Hematopoietic multipotent progenitor cell treated with erythropoietin and hydrocortisone succinate and interleukin-3 and kit ligand, for 4 days (in vitro differentiated cells): Measurements from ENCODE around the gene PARD3B.

Experiments
- DNase-seq: peaks from one replicate; pipeline ENCODE4 v3.0.0-alpha.2; 2015

The PARD3B gene

DNA sequence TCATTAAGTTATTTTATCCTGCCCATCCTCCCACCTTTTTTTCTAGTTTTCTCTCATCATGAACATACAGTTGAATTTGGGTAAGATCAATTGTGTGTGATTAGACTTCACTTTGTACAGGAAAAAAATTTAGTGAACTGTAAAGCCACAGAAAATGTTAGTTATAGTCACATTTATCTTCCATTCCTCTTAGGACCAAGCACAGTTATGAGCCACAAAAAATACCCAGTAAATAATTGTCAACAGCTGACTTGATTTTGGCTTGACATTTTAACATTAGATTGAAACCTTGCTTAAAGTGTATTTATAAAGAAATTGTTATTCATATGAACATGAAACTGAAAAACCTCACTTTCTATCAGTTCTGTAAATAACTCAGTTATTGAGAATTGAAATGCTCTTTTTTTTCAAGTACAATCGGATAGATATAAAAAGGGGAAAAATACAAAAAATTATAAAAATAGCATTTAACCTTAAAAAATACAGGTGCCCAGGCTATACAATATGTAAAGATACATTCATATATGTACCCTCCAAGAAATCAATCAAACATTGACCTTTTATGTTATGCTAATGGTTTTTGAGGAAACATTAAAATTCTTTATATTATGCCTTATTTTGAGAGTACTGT is 747.5 kb downstream of the PARD3B start:
- DNase-seq = no peak

DNA sequence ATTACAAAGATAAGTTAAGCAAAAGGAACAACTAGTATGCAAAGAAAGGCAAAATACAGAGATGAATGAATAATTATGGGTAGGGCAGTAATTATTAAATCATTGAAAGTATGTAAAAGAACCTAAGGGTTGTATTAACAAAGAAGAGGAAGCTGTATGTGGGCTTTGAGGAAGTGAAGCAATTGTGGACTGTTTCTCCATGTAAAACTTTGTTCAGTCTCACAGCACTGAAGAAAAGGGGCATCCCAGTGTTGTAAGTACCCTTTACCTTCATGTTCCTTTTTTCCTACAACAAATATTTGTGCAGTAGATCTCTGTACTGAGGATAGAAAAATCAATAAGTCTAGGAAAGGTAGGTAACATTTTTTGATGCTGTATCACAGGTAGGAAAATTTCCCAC is 748.3 kb downstream of the PARD3B start:
- peak; percentile 47 for DNase-seq

DNA sequence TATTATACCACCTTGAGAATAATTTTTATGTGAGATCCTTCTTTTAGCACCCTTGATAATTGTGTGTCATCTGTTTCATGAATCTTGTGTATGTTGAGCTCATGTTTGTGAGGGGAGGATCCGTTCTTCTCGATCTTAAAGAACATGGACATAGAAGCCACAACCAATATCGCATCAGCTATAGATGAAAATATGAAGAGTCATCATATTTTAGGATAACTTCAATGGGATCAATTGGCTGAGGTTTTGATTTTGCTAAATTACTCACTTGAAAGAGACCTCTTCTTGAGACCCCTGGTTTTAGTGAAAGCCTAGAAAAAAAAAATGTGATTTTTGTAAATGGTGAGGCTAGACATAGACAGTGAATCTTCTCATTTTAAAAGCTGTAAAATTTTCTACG is 751.7 kb downstream of the PARD3B start:
- DNase-seq = no peak

DNA sequence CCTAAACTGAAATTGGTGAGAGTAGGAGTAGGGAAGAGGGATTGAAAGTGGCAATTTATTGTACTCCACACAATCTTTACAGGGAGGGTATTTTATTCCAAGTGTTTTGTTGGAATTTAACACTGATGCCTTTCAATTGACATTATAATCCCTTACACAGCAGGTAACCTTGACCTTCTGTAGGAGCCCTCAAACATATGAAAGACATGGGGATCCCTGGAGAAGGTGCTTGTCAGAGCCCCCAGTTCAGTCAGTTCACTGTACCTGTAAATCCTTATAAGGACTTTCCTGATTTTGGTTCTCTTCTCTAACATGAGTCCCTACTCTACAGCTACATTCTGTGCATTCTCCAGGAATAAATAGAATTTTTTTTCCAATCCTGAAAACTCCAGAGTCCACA is 752.1 kb downstream of the PARD3B start:
- no peak for DNase-seq

DNA sequence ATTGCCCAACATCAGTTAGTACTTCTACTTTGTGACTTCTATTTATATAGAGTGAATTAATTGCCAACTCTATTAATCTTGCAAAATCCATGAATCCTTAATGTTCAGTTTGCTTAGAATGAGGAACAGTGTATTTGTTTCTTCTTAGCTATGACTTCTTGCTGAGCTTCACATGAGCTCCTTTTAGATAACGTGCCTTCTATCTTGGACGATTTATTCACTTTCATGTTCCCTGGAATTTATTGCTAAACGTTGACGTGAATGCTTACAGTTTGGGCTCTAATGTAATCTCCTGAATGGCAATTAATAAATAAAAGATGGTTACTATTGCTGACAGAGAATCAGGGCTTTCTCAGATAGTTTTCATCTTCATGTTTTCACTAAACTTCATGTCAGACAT is 752.6 kb downstream of the PARD3B start:
- DNase-seq = no peak

DNA sequence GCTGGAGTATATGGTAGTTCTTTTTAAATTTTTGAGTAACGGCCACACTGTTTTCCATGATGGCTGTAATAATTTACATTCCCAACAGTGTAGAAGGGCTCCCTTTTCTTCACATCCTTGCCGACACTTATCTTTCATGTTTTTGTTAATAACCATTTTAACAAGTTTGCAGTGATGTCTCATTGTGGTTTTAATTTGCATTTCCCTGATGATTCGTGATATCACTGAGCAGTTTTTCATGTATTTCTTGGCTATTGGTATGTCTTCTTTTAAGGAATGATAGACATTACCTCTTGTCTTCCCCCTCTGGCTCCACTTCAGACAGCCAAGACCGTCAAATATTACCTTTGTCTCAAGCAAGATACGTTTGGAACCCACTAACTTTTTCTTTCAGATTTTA is 765.9 kb downstream of the PARD3B start:
- no peak for DNase-seq

DNA sequence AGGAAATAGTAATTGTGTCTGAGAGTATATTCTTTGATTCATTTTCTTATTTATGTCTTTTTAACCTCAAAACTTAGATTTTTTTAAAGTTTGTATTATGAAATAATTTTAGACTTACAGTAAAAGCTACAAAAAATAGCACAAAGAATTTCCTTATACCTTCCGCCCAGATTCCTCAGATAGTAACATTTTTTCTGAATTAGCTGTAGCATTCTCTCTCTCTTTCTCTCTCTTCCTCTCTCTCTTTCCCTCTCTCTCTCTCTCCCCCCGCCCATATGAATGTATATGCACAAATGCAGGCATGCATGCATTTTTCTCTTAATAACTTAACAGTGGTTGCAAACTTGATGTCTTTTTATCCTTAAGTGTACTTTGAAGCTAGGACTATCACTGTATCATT is 776.0 kb downstream of the PARD3B start:
- no peak for DNase-seq

DNA sequence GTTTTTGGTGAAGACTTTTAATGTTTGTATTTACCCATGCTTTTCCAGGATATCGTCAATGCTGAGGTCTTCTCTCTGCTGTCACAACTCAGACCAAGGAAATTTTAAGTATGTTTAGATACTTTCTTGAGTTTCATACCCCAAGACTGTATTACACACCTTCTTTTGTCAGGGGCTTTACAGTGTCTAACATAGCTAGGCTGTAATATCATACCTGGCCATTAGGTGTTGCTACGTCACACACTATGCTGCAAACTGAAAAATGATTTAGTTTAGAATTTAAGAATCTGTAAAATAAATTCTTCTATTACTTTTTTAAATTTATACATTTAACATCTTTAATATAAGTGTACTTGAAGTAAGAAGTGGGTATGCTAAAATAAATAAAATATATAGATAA is 778.7 kb downstream of the PARD3B start:
- DNase-seq = peak; percentile 2

DNA sequence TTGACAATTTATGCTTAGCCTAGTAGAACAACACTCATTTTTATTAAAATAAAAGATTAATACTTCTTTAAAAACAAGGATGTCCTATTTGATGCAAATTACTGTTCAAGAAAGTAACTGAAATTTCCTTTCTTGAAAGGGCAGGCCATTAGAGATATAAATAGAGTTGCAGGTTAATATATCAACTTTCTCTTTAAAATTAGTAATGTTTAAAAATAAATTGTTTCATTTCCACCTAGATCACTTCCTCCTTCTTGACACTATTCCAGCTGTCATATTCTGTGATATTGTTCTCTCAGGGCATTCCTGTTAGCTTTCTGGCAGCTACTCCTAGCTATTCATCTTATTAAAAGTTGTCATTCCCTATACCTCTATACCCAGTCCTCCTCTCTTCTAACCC is 779.1 kb downstream of the PARD3B start:
- DNase-seq = no peak

DNA sequence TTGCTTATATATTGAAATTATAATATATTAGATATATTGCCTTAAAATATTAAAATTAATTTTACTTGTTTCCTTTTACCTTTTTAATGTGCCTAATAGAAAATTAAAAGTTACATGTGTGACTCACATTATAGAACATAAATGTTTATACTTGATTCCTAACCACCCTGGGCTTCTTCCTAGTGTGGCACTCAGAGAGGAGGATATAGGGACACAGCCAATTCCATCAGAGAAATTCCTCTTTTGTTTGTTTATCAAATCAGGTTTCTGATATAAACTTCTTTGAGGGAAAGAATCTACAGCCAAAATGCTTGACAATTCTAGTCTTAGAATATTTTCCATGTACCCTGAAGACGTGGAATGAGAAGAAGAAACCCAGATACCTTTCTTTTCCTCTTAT is 788.1 kb downstream of the PARD3B start:
- DNase-seq = no peak

DNA sequence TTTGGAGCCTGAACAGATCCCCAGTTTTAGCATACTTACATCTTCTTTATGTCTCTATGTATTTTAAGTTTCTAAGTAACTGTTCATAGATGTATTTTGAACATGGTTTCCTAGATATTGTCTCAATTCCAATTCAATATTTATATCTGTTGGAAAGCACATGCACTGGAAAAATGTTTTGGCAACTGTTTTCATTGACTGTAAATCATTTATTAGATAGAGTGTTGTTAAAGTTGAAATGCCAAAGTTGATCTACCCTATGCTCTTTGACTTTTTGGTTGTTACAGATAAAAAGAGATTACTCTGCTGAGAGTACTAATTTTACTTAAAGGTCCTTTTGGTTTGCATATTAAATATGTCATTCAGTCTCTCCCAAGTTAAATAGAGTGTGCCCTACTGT is 792.0 kb downstream of the PARD3B start:
- DNase-seq = no peak

DNA sequence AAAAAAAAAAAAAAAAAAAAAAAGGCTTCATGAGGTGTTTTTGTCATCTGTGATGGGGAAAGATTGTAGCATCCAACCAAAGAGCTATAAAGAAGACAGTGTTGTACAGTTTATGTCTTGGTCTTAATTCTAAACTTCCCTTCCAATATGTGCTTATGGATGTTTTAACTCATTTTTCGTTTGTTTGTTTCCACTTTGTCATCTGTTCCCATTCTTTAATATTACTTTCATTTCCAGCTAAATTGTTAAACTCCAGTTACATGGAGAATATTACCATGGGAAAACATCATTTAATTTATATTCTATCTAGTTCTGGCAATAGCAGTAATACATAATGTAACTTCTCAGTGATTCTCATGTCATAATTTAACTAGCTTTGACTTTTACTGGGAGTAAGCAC is 792.9 kb downstream of the PARD3B start:
- no peak for DNase-seq

DNA sequence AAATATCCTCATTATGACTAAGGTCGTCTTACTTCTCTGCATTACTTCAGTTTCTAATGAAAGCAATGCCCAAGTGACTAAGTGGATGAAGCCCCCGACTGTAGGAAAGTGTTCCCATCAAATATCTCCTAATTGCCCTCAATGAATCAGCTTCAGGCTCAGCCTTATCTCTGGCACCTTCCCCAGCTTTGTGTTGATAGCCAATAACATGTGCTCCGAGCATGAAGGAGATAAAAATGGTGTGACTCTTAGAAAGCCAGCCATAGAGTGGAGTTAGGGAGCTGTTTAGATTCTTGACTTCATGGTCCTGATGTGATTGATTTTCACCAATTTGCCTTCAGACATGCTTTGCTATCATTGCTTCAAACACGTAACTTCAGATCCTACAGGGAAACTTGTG is 797.8 kb downstream of the PARD3B start:
- no peak for DNase-seq

DNA sequence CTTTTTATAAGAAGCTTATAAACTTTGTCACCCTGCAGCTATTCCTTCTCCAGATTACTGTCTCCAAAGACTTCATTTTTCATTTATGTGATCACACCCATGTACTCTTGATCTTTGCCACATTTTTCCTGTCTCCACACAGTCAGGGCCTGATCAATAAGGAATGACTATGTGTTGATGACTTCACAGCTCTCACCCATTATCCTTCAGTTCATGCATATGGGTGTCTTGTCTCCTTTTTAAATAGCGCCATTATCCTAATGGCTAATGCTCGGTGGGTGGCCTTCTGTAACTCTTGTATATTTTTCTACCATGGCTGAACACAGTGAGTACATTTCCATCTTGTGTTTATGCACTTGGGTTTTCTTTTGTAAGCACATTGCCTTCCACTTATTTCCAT is 801.4 kb downstream of the PARD3B start:
- no peak for DNase-seq

DNA sequence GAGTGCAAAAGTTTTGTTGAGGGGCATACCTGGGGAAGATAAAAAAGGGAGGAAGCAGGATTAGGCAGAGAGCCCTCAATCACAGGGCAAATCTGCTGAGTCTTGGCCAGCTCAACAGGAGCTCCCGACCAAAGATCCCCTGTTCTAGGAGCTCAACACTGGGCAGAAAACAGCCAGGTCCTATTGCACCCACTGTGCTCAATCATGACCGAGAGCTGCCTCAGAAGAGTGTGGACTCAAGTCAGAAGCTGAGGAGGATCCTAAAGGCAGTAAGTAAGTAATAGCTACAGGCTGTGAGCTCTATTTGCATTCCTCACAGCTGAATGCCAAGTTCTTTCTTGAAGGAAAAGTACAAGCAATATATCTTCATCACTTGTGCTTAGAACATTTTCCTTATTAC is 802.6 kb downstream of the PARD3B start:
- no peak for DNase-seq

DNA sequence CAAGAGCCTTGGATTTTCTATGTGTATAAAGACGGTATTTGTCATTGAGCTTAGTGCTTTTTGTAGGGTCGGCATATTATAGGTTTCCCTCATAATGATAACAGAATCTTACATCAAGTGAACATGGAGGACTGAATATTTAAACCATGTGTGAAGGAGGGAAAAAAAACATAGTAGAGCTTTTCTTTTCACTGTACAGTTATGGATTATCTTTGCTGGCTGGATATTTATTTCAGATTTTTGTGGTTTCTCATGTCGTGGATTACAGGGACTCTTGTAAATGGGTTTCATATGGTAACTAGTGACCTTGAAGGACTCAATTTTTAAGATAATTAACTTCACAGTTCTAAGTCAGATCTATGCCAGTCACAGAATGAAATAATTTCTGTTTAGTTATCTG is 806.8 kb downstream of the PARD3B start:
- DNase-seq = no peak

DNA sequence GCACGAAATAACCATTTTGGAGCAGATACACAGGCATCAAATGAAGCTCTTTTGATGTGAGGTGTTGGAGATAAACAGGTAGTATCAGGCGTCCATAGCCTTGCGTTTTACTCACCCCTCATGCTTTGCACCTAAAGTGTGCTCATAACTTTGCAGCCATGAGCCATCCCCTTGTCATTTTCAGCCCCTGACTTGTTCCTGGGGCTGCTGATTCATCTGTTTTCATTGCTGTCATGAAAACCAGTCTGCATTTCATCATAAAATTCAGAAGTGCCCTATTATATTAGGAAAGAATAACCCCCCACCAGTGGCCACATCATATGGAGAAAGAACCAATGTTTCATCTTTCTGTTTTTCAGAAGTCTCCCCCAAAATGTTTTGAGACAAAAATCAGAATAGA is 807.3 kb downstream of the PARD3B start:
- no peak for DNase-seq

DNA sequence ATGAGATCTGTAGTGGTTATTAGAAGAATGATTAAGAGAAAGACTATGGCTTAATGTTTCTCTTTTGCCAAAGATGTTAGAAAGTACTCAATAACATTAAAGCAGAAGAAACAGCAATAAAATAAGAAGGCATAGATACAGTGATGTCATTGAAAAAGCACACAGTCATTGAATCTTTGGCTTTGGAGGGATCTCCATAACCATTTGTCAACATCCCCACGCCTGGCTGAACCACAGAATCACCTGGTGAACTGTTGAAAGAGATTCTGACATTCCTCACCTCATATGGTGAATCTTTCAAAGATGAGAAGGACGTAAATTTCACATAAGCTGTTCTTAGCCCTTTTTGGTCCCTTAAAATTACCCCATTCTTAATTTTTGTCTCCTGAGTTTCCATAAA is 812.5 kb downstream of the PARD3B start:
- DNase-seq = no peak

DNA sequence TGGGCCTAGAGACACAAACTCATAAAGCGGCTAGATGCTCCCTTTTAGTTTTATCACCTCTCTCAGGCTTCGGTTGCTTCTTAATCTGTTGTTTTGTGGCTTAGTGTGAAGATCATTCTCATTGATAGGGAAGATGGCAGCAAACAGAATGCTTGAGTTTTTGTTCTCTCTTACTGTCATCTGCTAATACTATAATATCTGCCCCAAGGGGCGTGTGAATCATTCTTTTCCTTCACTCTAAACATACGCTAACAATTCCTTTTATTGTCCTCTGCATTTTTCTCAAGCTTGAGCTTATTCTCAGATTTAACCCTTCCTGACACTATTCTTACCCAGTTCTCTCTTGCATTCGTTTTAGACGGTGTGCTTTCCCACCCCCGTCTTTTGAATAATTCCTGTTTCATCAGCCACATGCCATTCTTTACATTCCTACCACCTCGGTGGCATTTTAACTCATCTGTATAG is 813.1 kb downstream of the PARD3B start:
- DNase-seq = peak; percentile 48

DNA sequence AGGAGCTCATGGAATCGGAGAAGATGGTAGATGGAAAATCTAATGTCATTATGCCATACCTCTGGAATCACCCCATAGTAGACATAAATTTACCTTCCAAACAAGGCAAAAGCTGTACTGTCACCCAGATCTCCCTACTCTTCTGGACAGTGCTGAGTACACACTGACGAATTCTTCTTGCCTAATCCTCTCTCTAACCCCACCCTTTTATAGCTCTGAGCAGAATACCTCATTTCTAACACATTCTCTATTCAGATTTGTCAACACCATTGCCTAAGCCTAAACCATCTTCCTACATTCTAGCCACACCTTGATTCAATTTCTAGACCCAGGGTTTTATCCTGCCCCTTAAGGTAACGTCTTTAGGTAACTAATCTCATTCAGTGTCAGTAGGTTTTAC is 816.0 kb downstream of the PARD3B start:
- no peak for DNase-seq

DNA sequence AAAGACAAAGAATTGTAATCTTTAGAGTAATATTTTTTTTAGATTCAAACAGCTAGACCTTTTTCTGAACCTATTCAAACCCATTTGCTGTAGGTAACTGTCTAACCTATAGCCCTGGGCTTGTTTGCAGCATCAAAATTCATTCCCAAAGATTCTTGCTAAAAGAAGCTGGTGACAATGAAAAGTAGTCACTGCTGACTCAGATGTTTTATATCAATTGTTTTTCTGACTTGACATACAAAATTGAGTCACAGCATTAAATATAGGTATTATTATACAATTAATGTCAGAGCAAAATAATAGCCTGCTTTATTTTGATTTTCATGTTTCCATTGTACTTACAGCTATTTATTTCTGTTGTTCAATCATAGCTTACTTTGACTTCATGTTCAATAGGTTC is 816.7 kb downstream of the PARD3B start:
- no peak for DNase-seq

DNA sequence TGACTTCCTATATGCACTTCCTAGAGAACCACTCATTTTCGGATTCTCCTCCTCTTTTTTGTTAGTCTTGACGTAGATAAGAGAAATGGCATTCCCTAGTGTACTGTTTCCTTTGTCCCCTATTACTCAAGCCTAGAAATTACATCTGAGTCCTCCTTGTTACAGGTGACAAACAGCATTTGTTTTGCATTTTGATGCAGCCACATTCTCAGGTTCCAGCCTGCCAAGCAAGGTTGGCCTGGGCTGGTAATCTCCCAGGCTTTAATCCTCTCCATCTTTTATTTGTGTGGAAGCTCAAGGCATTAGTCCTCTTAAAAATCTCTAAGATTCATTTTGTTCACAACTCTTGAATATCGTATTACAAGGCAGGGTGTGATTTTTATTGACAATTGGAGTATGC is 819.0 kb downstream of the PARD3B start:
- DNase-seq = no peak

DNA sequence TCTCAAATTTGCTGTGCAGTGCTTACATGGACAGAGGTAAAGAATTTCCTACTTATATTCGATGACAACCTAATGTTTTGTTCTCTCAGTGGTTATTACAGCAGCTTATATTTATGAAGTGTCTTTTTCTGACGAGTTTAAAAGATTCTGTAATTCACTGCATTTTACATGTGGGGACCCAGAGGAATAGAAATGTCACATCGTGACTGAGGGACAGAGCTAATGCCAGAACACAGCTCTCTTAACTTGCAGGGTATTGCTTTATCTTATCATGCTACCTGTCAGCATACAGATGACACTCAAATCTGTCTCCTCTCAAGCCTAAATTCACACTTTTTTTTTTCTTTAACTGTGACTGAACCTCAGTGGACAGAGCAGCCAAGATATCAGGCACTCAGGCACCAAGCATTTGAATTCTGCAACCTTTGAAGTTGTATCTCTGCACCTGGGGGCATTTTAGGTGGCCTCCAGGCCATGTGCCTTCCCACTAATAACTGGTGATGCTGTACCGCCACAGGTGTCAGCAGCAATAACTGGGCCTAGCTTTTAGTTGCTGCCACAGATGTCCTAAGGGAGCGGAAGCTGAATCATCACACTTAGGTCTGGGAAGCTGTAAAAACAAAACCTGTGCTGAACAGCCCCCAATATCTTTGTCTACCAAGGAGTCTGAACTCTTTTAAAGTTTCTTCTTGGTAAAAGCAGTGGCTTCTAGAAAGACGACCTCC is 821.2 kb downstream of the PARD3B start:
- no peak for DNase-seq

DNA sequence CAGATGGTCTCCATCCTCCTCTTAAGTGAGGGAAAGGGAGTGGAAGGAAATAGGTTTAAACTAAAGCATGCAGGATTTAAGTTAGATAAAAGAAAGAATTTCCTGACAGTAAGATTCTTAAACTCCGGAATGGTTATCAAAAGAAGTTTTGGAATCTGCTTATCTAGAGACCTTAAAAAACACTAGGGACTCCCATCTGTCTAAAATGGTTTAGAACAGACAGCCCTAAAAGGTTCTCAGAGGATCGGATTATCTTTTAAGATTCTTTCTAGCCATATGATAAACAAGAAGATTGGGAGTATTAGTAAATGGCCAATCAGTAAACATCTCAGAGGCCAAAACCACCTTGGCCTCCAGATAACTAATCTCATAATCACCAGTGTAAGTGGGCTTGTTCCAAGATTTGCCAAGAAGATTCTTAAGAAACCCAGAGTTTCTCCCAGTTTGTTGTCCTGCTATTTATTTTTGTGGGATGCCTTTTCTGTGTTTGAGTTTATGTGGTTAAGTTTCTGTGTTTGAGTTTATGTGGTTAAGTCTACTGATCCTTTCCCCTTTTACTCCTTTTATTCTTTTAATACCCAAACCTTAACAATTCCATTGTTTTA is 822.2 kb downstream of the PARD3B start:
- no peak for DNase-seq

DNA sequence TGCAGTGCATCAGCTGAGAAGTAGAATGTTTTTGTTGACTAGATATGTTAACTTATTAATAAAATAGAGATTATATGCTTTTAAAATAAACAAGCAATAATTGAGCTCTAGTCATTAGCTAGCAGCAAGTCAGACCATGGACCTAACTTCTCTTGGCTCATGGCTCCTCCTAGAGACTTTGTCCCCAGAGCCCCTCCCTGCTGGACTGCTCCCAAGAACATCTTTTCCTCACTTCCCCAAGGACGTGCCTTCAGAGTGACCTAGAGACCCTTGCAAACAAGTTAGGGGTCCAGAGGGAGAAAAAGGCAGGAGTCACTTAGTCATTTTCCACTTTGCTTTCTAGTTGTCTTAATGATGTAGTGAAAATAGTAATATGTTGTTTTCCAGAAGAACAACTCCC is 824.5 kb downstream of the PARD3B start:
- no peak for DNase-seq
